Activated CD4-positive, CD25-positive, alpha-beta regulatory T cell treated with anti-CD3 and anti-CD28 coated beads, Interleukin-2, amount 50 U/mL, for 16 hours (primary cell): ENCODE measurements around the gene DCLK1.

Source experiments
- DNase-seq: peaks from one replicate; pipeline ENCODE4 v3.0.0-alpha.2; 2020; ENCODE audit warnings: low read depth, low spot score

The DCLK1 gene

GRCh38 chr13:35760735-35761281, 370.4 kb downstream of the DCLK1 start:
- DNase-seq: no peak

- no peak for DNase-seq
Measured at GRCh38 chr13:35747594-35747993, 383.6 kb downstream of the DCLK1 start.

DNA sequence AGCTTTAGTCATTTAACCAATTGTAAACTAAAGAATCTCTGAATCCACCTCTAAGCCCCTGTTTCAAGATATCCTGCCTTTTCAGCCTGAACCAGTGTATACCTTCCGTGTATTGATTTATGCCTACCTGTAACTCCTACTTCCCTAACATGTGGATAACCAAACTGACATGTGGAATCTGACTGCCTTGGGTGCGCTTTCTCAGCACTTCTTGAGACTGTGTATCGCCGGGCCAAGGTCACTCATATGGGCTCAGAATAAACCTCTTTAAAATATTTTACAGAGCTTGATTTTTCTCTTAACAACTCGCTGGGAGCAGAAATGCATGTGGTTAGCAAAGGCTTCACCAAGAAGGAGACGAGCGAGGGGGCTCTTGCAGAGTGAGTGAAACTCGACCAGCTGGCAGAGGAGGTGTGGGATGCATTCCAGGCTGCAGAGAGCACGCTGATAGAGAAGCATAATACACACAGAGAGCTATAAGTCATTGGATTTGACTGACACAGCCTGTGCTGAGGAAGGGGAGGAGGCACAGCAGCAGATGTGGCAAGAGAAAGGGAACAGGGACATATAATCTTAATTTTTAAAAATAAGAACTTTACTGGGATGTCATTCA, 386.5 kb downstream of the DCLK1 start:
- DNase-seq: no peak

- no peak for DNase-seq
Measured at GRCh38 chr13:35744144-35744543, 387.0 kb downstream of the DCLK1 start.

DNA sequence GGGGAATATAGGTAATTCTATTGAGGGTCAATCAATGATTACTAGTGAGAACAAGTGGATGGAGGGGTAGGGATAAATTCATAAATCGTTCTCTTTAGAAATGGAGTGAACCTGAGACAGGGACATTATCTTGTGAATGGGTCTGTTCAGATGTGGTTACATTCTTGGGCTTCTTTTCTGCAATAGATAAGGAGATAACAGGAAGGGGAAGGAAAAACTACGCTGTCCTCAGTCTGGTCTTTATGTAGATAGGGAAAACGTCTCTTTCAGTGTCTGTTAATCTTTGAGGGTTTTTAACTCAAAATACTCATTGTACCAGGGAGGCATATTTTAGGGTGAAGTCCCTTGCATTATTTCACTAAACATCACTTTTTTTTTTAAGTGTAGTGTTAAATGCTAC, 388.0 kb downstream of the DCLK1 start:
- DNase-seq: no peak

GRCh38 chr13:35741657-35742056, 389.5 kb downstream of the DCLK1 start:
- DNase-seq: no peak

GRCh38 chr13:35736876-35737275, 394.3 kb downstream of the DCLK1 start:
- no peak for DNase-seq

DNA sequence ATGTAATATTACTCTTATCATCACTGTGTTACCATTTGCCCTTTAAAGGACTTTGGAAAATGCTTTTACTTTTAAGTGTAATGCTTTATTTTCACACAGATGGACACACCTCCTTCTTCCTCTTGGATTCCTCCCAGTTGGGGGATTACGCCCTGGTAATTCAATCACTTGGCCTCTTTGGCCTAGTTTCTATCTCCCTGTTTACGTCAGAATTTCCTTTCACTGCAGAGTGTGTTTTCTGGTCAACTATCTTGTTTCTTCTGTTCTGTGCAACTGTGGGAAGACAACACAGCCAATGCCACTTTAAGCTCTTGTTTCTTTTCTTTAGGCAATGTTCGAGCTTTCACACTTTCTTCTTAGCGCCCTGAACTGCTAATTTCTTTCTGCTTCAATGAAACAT, 397.4 kb downstream of the DCLK1 start:
- no peak for DNase-seq

DNA sequence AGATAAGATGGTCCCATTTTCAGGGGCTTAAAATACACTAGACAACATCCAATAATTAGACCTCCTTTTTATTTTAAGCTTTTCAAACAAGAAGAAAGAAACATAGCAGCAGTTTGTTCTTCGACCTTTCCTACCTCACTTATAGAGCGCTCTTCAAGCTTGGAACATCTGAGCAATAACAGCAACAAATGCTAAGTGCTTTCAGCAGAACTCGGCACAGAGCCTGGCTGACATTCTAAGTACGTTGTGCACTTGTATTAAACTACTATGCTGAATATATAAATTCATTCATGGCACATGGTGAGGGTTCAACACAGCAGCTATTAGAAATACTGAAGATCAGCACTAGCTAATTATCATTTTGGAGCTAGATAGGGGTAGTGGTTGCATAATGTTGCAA, 398.6 kb downstream of the DCLK1 start:
- DNase-seq: no peak

DNA sequence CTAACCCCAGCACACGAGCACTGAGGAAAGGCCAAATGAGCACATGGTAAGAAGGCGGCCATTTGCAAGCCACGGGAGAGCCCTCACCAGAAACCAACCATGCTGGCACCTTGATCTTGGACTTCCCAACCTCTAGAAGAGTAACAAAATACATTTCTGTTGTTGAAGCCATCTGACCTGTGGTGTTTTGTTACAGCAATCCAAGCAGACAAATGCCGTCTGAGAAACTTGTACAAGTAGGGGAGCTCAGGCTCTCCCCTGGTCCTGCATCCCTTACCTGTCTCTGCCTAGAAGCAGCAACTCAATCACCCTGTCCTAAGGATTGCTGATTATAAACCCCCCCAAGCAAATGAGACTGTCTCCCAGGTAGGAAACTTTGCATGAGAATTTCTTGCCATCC, 399.7 kb downstream of the DCLK1 start:
- no peak for DNase-seq

DNA sequence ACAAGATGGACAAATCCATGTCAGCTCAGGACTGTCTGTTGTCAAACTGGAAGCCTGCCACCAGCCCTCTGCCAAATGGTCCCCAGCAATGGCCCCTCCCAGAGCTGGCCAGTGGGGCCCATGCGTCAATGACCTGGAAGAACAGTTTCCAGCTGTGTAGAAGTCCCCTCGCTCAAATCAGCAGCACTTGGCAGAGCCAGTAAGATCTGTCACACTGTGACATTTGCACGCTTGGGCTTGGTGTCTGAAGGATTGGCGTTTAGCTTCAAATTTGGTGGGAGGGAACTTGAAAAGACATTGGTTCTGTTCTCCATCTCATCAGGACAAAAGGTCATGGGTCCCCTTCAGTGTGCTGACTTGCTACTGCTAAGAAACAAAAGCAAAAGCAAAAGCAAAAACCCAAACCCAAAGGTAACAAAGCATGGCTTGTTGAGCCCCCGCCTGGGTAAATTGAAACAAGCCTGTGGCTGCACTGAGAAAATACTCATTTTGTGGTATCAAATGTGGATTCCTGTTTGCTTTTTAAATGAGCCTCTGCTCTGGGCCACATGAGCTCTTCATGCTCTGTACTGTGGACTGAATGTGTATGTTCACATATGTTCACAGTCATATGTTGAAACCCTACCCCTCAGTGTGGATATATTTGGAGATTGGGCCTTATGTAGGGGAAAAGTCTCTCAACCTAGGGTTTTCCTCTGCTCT, 401.1 kb downstream of the DCLK1 start:
- no peak for DNase-seq

DNA sequence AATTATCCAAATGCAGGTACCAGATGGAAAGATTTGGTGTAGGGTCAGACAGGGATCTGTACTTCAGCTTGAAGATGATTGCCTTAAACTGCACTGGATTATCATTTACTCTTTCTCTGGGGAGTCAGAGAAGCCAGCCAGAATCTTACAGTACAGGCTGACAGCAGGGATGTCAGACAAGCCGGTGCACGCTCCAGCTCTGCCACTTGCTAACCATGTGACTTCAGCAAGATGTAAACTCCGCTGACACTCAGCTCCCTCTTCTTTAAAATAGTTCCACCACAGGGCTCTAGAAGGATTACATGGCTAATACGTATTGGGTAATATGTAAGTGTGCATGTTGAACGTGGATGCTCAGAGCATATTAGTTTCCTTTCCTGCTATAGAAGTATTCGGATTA, 403.3 kb downstream of the DCLK1 start:
- no peak for DNase-seq

DNA sequence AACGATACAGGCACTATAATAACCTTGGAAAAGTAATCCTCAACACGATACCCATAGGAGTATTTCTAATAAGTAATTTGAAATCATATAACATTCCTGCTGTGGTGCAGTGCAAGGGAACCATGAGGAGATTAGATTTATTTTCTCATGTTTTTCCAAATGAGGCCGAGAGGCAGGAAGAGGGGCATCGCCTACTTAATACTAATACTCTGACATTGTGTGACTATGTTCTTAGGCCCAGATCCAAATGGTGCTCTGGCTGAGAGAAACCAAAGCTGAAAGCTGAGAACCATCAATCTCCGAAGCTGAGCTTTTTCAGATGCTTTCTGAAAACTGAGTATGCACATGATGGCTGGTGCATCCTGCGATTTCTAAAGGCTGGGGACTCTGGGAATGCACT, 406.7 kb downstream of the DCLK1 start:
- DNase-seq: no peak

- DNase-seq: no peak
Measured at GRCh38 chr13:35723821-35724220, 407.4 kb downstream of the DCLK1 start.

- no peak for DNase-seq
Measured at GRCh38 chr13:35723053-35723461, 408.1 kb downstream of the DCLK1 start.

DNA sequence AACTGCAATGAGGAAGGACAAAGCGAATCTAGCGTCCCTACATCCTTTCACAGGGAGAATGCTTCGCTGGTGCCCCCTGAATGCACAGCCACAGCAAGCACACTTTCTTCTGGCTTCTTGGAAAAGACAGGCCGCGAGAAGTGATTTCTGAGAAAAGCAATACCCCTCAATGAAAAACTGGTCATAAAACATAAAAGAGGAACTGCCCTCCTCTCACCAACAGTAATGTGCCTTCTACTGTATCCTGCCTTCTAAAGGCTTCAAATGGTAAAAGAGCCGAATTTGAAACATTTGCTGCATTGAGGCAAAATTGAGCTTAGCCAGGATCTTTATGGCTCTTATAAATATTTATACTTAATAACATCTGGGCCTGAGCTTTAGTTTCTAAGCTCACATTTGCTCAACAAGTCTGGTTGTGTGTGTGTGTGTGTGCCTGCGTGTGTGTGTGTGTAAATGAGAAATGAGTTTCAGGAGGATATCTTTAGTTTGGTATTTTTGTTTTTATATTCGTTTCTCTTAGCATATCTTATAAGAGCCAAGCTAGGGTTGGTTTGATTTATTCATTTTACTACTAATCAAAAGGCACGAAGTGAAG, 408.6 kb downstream of the DCLK1 start:
- no peak for DNase-seq

DNA sequence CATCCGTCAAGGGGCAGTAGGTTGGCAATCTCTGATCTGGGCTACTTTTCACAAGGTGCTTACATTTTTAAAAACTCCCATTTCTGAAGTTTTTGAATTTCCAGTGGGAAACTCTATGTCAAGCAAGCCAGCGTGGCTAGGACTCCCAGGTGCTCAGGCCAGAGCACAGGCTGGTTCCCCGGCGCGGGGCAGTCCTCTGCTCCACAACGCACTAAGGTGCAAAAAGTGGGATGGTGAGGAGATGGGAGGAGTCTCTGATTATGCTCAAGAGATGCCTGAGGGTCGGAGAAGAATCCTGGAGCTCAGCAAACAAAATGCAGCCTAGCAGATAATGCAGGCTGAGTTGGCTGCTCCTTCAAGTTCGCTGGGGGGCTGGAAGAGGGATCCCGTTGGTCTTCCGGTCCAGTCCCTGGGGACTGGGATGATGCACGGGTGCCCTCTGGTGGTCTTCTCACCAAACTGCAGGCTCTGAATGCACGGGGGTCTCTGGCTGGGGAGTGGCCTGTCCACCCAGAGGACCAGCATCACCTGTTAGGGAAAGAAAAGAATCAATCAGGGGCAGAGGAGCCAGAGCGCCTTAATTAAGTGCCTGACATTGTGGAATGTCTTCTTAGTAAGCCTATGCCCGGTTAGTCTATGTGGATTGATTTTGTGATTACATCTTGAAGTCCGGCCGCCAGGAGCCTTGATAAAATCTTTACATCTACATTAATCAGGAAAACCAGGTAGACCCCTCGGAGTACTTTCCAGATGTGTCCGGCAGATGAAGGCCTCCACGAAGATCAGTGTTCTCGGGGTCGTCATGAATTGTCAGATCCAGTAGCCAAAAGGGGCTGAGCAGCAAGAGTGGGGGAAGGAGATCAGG, 410.3 kb downstream of the DCLK1 start:
- DNase-seq: no peak

- DNase-seq: no peak
Measured at GRCh38 chr13:35720290-35720689, 410.9 kb downstream of the DCLK1 start.
